Stimulated activated CD4-positive, alpha-beta T cell treated with anti-CD3 and anti-CD28 coated beads, Interleukin-4, amount 100 ng/mL, for 24 hours (primary cell): ENCODE measurements around the gene DNAH8.

Experiments used
- DNase-seq: peaks from one replicate; pipeline ENCODE4 v3.0.0-alpha.2; 2020

Gene DNAH8

GRCh38 chr6:39029156-39030011 lies 314.3 kb downstream of the DNAH8 start:
- peak; percentile 51 for DNase-seq

- no peak for DNase-seq
Observed at GRCh38 chr6:39035681-39036080, 320.6 kb downstream of the DNAH8 start.

- DNase-seq, result no peak
Observed at GRCh38 chr6:39037082-39037508, 322.0 kb downstream of the DNAH8 start.

GRCh38 chr6:39037707-39038106 lies 322.6 kb downstream of the DNAH8 start:
- no peak for DNase-seq

GRCh38 chr6:39040080-39040673 lies 325.1 kb downstream of the DNAH8 start:
- no peak for DNase-seq

GRCh38 chr6:39041072-39041471 lies 326.0 kb downstream of the DNAH8 start:
- DNase-seq, result no peak

- no peak for DNase-seq
Observed at GRCh38 chr6:39043776-39044175, 328.7 kb downstream of the DNAH8 start.

GRCh38 chr6:39044181-39044580 lies 329.1 kb downstream of the DNAH8 start:
- no peak for DNase-seq

- DNase-seq, result no peak
Observed at GRCh38 chr6:39047434-39048327, 332.6 kb downstream of the DNAH8 start.

GRCh38 chr6:39048481-39049399 lies 333.6 kb downstream of the DNAH8 start, which contains the start of gene GLP1R:
Gene GLP1R, plus strand, starts transcription at chr6:39048781. Its CDS starts 60 bp downstream, at chr6:39048841.
- no peak for DNase-seq

- DNase-seq, result no peak
Observed at GRCh38 chr6:39049575-39050283, 334.6 kb downstream of the DNAH8 start.

GRCh38 chr6:39050453-39051112 lies 335.5 kb downstream of the DNAH8 start:
- no peak for DNase-seq

- no peak for DNase-seq
Observed at GRCh38 chr6:39051399-39052122, 336.4 kb downstream of the DNAH8 start.

- no peak for DNase-seq
Observed at GRCh38 chr6:39053016-39053624, 338.0 kb downstream of the DNAH8 start.

GRCh38 chr6:39053854-39054576 lies 338.9 kb downstream of the DNAH8 start:
- no peak for DNase-seq

- no peak for DNase-seq
Observed at GRCh38 chr6:39054577-39055142, 339.5 kb downstream of the DNAH8 start.

GRCh38 chr6:39055661-39056060 lies 340.6 kb downstream of the DNAH8 start:
- no peak for DNase-seq

- DNase-seq, result no peak
Observed at GRCh38 chr6:39056191-39056590, 341.1 kb downstream of the DNAH8 start.

GRCh38 chr6:39056681-39057080 lies 341.6 kb downstream of the DNAH8 start:
- no peak for DNase-seq
